H9 (cell line): Measurements from ENCODE around the gene NEURL1B. TPM values are rescaled to one million over a fixed set of nuclear protein-coding genes. Genes with fewer than 3 reads are reported as not detected.

Source experiments
- DNase-seq: peaks from one replicate; pipeline ENCODE4 v3.0.0-alpha.2; 2017
- H2AFZ ChIP-seq: one replicate; pipeline ENCODE4 v1.6.1; 2013; ENCODE audit warnings: mild to moderate bottlenecking, low read length, control low read depth, moderate library complexity
- H2AK5ac ChIP-seq: 2 replicates; pipeline ENCODE4 v1.6.1; 2013; ENCODE audit warnings: low read length, control low read depth, mixed read lengths; ENCODE audit not compliant: insufficient read length
- H2BK120ac ChIP-seq: one replicate; pipeline ENCODE4 v1.6.1; 2013; ENCODE audit warnings: low read depth, mild to moderate bottlenecking, low read length, control low read depth, inconsistent platforms; ENCODE audit not compliant: poor library complexity, severe bottlenecking
- H2BK12ac ChIP-seq: 2 replicates; pipeline ENCODE4 v1.6.1; 2013; ENCODE audit warnings: low read length, control low read depth, mixed read lengths, low read depth; ENCODE audit not compliant: insufficient read length
- H2BK15ac ChIP-seq: 2 replicates; pipeline ENCODE4 v1.6.1; 2013; ENCODE audit warnings: low read depth, low read length, control low read depth
- H2BK20ac ChIP-seq: one replicate; pipeline ENCODE4 v1.6.1; 2013; ENCODE audit warnings: low read depth, mild to moderate bottlenecking, low read length, control low read depth, inconsistent platforms; ENCODE audit not compliant: poor library complexity, severe bottlenecking
- H2BK5ac ChIP-seq: 2 replicates; pipeline ENCODE4 v1.6.1; 2013; ENCODE audit warnings: low read length, control low read depth, mixed read lengths; ENCODE audit not compliant: insufficient read length
- H3K14ac ChIP-seq: 2 replicates; pipeline ENCODE4 v1.6.1; 2013; ENCODE audit warnings: low read length, control low read depth; ENCODE audit not compliant: insufficient read depth
- H3K18ac ChIP-seq: 2 replicates; pipeline ENCODE4 v1.6.1; 2013; ENCODE audit warnings: low read depth, mild to moderate bottlenecking, mixed read lengths, low read length, control low read depth; ENCODE audit not compliant: insufficient read length
- H3K23ac ChIP-seq: 2 replicates; pipeline ENCODE4 v1.6.1; 2013; ENCODE audit warnings: low read length, control low read depth, mixed read lengths, low read depth; ENCODE audit not compliant: insufficient read length
- H3K23me2 ChIP-seq: 2 replicates; pipeline ENCODE4 v1.6.1; 2013; ENCODE audit warnings: low read depth, mild to moderate bottlenecking, mixed read lengths, low read length, control low read depth; ENCODE audit not compliant: insufficient read length, poor library complexity, severe bottlenecking
- H3K27ac ChIP-seq: 2 replicates; pipeline ENCODE4 v1.5.1; 2013; ENCODE audit warnings: low read length, control low read depth, mixed read lengths, low read depth; ENCODE audit not compliant: insufficient read length
- H3K27me3 ChIP-seq: 2 replicates; pipeline ENCODE4 v1.6.1; 2013; ENCODE audit warnings: low read length, control low read depth, inconsistent platforms; ENCODE audit not compliant: insufficient read depth
- H3K4ac ChIP-seq: 2 replicates; pipeline ENCODE4 v1.6.1; 2013; ENCODE audit warnings: low read depth, mild to moderate bottlenecking, control low read depth, inconsistent platforms, low read length, moderate library complexity
- H3K4me1 ChIP-seq: 2 replicates; pipeline ENCODE4 v1.6.1; 2013; ENCODE audit warnings: low read length, control low read depth, inconsistent platforms; ENCODE audit not compliant: insufficient read depth
- H3K4me2 ChIP-seq: 2 replicates; pipeline ENCODE4 v1.6.1; 2013; ENCODE audit warnings: low read length, control low read depth, mixed read lengths; ENCODE audit not compliant: insufficient read length, insufficient read depth
- H3K56ac ChIP-seq: 2 replicates; pipeline ENCODE4 v1.6.1; 2013; ENCODE audit warnings: low read depth, mild to moderate bottlenecking, mixed read lengths, low read length, control low read depth; ENCODE audit not compliant: insufficient read length
- H3K79me1 ChIP-seq: 2 replicates; pipeline ENCODE4 v1.6.1; 2013; ENCODE audit warnings: low read depth, mild to moderate bottlenecking, moderate library complexity, low read length, control low read depth, inconsistent platforms; ENCODE audit not compliant: insufficient read depth, poor library complexity, severe bottlenecking
- H3K79me2 ChIP-seq: 2 replicates; pipeline ENCODE4 v1.6.1; 2013; ENCODE audit warnings: low read length, control low read depth, inconsistent platforms; ENCODE audit not compliant: insufficient read depth
- H3K9ac ChIP-seq: 2 replicates; pipeline ENCODE4 v1.6.1; 2013; ENCODE audit warnings: low read length, control low read depth, mixed read lengths; ENCODE audit not compliant: insufficient read length; ENCODE audit errors: extremely low read depth
- H3K9me3 ChIP-seq: one replicate; pipeline ENCODE4 v1.6.1; 2013; ENCODE audit warnings: low read depth, low read length, inconsistent platforms; ENCODE audit not compliant: control insufficient read depth
- H3T11ph ChIP-seq: one replicate; pipeline ENCODE4 v1.6.1; 2013; ENCODE audit warnings: mild to moderate bottlenecking, low read length, control low read depth, inconsistent platforms
- H4K20me1 ChIP-seq: one replicate; pipeline ENCODE4 v1.6.1; 2013; ENCODE audit not compliant: control insufficient read depth, insufficient read length, insufficient read depth
- H4K5ac ChIP-seq: 2 replicates; pipeline ENCODE4 v1.6.1; 2013; ENCODE audit warnings: low read depth, mild to moderate bottlenecking, mixed read lengths, low read length, control low read depth; ENCODE audit not compliant: insufficient read length
- H4K8ac ChIP-seq: replicated peaks from 2 replicates; pipeline ENCODE4 v1.6.1; 2013; ENCODE audit warnings: low read length, control low read depth, mixed read lengths, low read depth; ENCODE audit not compliant: insufficient read length
- H4K91ac ChIP-seq: 2 replicates; pipeline ENCODE4 v1.6.1; 2013; ENCODE audit warnings: low read depth, mild to moderate bottlenecking, moderate library complexity, mixed read lengths, low read length, control low read depth; ENCODE audit not compliant: insufficient read length
- H3K27ac Mint-ChIP-seq, 3 experiments: 2 replicates in 2 of 3; 3 replicates in 1 of 3; pipeline ENCODE4 v1.8.0; 2020 to 2021; ENCODE audit warnings: mixed read lengths in 3 of 3, mild to moderate bottlenecking in 1 of 3, moderate library complexity in 1 of 3
- H3K27me3 Mint-ChIP-seq: 2 replicates; pipeline ENCODE4 v1.8.0; 2021; ENCODE audit warnings: low read depth, mild to moderate bottlenecking, moderate library complexity, mixed read lengths
- H3K36me3 Mint-ChIP-seq, 3 experiments: 2 replicates in 2 of 3; 3 replicates in 1 of 3; pipeline ENCODE4 v1.8.0; 2020 to 2021; ENCODE audit warnings: low read depth in 3 of 3, mixed read lengths in 3 of 3; ENCODE audit not compliant: insufficient read depth in 1 of 3
- H3K4me1 Mint-ChIP-seq, 2 experiments: 2 replicates each; pipeline ENCODE4 v1.8.0; 2020; ENCODE audit warnings: mixed read lengths in 2 of 2
- H3K4me3 Mint-ChIP-seq, 2 experiments: 2 replicates in 1 of 2; 3 replicates in 1 of 2; pipeline ENCODE4 v1.8.0; 2020 to 2021; ENCODE audit warnings: mild to moderate bottlenecking in 2 of 2, mixed read lengths in 2 of 2, moderate library complexity in 1 of 2
- H3K9me3 Mint-ChIP-seq, 2 experiments: 2 replicates in 1 of 2; 3 replicates in 1 of 2; pipeline ENCODE4 v1.8.0; 2020; ENCODE audit warnings: mild to moderate bottlenecking in 2 of 2, mixed read lengths in 2 of 2, moderate library complexity in 1 of 2
- WGBS: extraction: QIAGEN DNeasy Blood & Tissue Kit; methylation state at CpG from one replicate; pipeline ENCODE4 v1.1.7; 2013; ENCODE audit warnings: missing lambda C conversion rate, low lambda C conversion rate, mixed read lengths; ENCODE audit not compliant: insufficient read length; ENCODE audit errors: extremely low coverage; 5-methylcytosine and 5-hydroxymethylcytosine counted together
- total RNA-seq: library from RNA; stranded (reverse); gene quantifications from 2 replicates; pipeline ENCODE4 v1.2.1, GENCODE V29; 2021
- TF ChIP-seq, protein P1 (sequence below): fragments of 200-600 bp; sonication (generic); conservative IDR thresholded peaks from 3 replicates; pipeline ENCODE4 v1.8.0; 2021; ENCODE audit warnings: antibody characterized with exemption, mild to moderate bottlenecking

The NEURL1B gene
- total RNA-seq, 1 experiment from 2014 or later = 3.6 TPM

DNA sequence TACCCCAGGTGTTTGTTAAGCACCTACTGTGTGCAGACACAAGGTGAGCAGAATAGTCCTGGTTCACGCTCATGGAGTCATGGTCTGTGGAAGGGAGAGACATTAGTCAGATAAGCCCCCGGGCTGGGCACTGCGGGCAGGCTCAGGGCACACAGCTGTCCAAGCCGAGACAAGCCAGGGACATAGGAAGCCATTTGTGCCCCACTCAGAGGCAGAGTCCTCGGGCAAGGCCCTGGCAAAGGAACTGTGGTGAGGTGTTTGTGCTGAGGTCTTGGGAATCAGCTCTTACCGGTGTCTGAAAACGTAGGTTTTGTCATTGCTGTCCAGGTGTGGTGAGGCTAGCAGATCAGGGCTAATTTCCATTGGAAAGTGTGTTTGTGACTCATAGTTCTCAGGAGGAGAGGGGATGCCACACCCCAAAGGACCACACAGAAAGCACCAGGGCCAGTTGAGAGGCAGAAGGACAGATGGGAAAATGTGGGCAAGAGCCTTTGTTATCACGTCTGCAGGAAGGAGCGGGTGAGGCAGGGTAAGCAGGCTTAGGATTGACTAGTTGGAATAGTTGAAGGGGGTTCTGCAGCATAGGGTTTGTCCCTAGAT lies 46.1 kb upstream of the NEURL1B start:
- H3K4ac ChIP-seq = no peak overlapping the region
- H3K9ac ChIP-seq = no peak overlapping the region
- H3K27ac Mint-ChIP-seq = peak overlapping the region in 2 of 3 experiments; percentile 12 to 40; a peak in 3 of 7 replicates

More for the DNA sequence above, 46.1 kb upstream of the NEURL1B start:
- Histone ChIP-seq H3K23ac (no peak overlapping the region), H3K18ac (no peak overlapping the region), H4K5ac (no peak overlapping the region), H3T11ph (no peak overlapping the region), H3K79me2 (no peaks in the 10 kb centered on the region), H2BK12ac (no peak overlapping the region), H3K56ac (no peak overlapping the region), H3K27ac (no peak overlapping the region), H3K4me2 (no peak overlapping the region), H4K8ac (no peak overlapping the region), H2BK15ac (no peak overlapping the region), H2BK20ac (no peak overlapping the region), H2AFZ (no peak overlapping the region), H2AK5ac (no peak overlapping the region), H3K14ac (no peak overlapping the region), H4K20me1 (no peaks in the 10 kb centered on the region), H3K23me2 (no peaks in the 10 kb centered on the region), H2BK5ac (no peak overlapping the region), H3K9me3 (no peaks in the 10 kb centered on the region), H2BK120ac (no peak overlapping the region), H3K27me3 (no peaks in the 10 kb centered on the region), H4K91ac (no peak overlapping the region), H3K79me1 (no peaks in the 10 kb centered on the region), H3K4me1 (no peaks in the 10 kb centered on the region)
- no peak for DNase-seq
- no peak overlapping the region for H3K4me3 Mint-ChIP-seq
- H3K27me3 Mint-ChIP-seq = peaks cover 28% of the 10 kb centered on the region
- H3K36me3 Mint-ChIP-seq = no peaks in the 10 kb centered on the region; a peak in 1 of 7 replicates
- WGBS = no CpG with 5 or more reads among the region's 9 CpGs
- H3K4me1 Mint-ChIP-seq = peaks cover 9 to 12% of the 10 kb centered on the region in 2 experiments
- TF ChIP-seq, protein P1, sequence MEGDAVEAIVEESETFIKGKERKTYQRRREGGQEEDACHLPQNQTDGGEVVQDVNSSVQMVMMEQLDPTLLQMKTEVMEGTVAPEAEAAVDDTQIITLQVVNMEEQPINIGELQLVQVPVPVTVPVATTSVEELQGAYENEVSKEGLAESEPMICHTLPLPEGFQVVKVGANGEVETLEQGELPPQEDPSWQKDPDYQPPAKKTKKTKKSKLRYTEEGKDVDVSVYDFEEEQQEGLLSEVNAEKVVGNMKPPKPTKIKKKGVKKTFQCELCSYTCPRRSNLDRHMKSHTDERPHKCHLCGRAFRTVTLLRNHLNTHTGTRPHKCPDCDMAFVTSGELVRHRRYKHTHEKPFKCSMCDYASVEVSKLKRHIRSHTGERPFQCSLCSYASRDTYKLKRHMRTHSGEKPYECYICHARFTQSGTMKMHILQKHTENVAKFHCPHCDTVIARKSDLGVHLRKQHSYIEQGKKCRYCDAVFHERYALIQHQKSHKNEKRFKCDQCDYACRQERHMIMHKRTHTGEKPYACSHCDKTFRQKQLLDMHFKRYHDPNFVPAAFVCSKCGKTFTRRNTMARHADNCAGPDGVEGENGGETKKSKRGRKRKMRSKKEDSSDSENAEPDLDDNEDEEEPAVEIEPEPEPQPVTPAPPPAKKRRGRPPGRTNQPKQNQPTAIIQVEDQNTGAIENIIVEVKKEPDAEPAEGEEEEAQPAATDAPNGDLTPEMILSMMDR = no peak
- H3K9me3 Mint-ChIP-seq = no peaks in the 10 kb centered on the region; a peak in 1 of 5 replicates
